GM12878 (cell line): ENCODE measurements around the gene HNRNPU. TPM values are rescaled to one million over a fixed set of nuclear protein-coding genes. Genes with fewer than 3 reads are reported as not detected.

Experiments
- ATAC-seq: fragments of 200-7000 bp; cut with Tn5 transposase; 3 replicates; pipeline ENCODE4 v1.9.1; 2020; ENCODE audit warnings: mild to moderate bottlenecking, moderate library complexity
- BruUV-seq: library from RNA; stranded (reverse); fragments of 400-500 nt; replicated peaks from 2 replicates; lab custom pipeline; 2021; lab: Mats Ljungman, UMichigan
- CTCF ChIA-PET: fragments of 300-600 bp; sonication (Branson Sonifier 250); formaldehyde crosslinking; extraction: SDS; loops from one replicate; lab custom pipeline; 2021; ENCODE audit warnings: inconsistent platforms; lab: Yijun Ruan, JAX
- POLR2A ChIA-PET: fragments of 350-600 bp; formaldehyde crosslinking; extraction: SDS; loops from one replicate; lab custom pipeline; 2021; ENCODE audit warnings: inconsistent platforms; lab: Charles Lee
- RAD21 ChIA-PET: fragments of 300-600 bp; sonication (Branson Sonifier 250); formaldehyde crosslinking; loops from one replicate; lab custom pipeline; 2023; ENCODE audit warnings: antibody characterized with exemption; ENCODE audit not compliant: unreplicated experiment; lab: Charles Lee
- SMC1A ChIA-PET: fragments of 300-600 bp; sonication (Branson Sonifier 250); formaldehyde crosslinking; loops from one replicate; lab custom pipeline; 2023; ENCODE audit not compliant: unreplicated experiment, uncharacterized antibody; lab: Charles Lee
- DNase-seq: peaks from one replicate; pipeline ENCODE4 v3.0.0-alpha.2; 2011; ENCODE audit warnings: low read depth, low spot score
- FAIRE-seq: peaks from 3 replicates; lab custom pipeline; 2011; peaks lifted over from hg19 to GRCh38; lab: Jason Lieb, UNC
- H2AFZ ChIP-seq: 2 replicates; pipeline ENCODE4 v1.6.0; 2011; ENCODE audit warnings: low read depth, low read length, control low read depth; ENCODE audit not compliant: control insufficient read depth
- H3K27ac ChIP-seq: 2 replicates; pipeline ENCODE4 v1.5.1; 2011; ENCODE audit warnings: control low read depth; ENCODE audit not compliant: control insufficient read depth, insufficient read depth
- H3K27me3 ChIP-seq, 2 experiments: replicated peaks in 1 of 2; 2 replicates each; pipeline versions ENCODE4 v1.6.0 to v1.6.1; 2011; ENCODE audit warnings: low read length in 1 of 2; ENCODE audit not compliant: control insufficient read depth in 2 of 2, insufficient read depth in 2 of 2
- H3K36me3 ChIP-seq, 2 experiments: 2 replicates each; pipeline ENCODE4 v1.5.1; 2011; ENCODE audit warnings: low read length in 1 of 2; ENCODE audit not compliant: control insufficient read depth in 2 of 2, insufficient read depth in 2 of 2
- H3K4me1 ChIP-seq: 2 replicates; pipeline ENCODE4 v1.6.1; 2011; ENCODE audit warnings: mild to moderate bottlenecking, low read length, moderate library complexity, mixed read lengths; ENCODE audit not compliant: control insufficient read depth, insufficient read depth
- H3K4me2 ChIP-seq: 2 replicates; pipeline ENCODE4 v1.6.0; 2011; ENCODE audit warnings: control low read depth; ENCODE audit not compliant: control insufficient read depth, insufficient read depth
- H3K4me3 ChIP-seq: fragments of 200-600 bp; sonication (generic); 2 replicates; pipeline ENCODE4 v1.5.1; 2016
- H3K79me2 ChIP-seq: 2 replicates; pipeline ENCODE4 v1.6.0; 2011; ENCODE audit warnings: low read length; ENCODE audit not compliant: control insufficient read depth, insufficient read depth
- H3K9ac ChIP-seq: 2 replicates; pipeline ENCODE4 v1.8.0; 2011; ENCODE audit warnings: low read length, control low read depth, mixed read lengths; ENCODE audit not compliant: control insufficient read depth, insufficient read depth
- H3K9me3 ChIP-seq: replicated peaks from 3 replicates; pipeline ENCODE4 v1.5.1; 2011; ENCODE audit warnings: mild to moderate bottlenecking, low read length; ENCODE audit not compliant: control insufficient read depth, insufficient read depth
- H4K20me1 ChIP-seq: 2 replicates; pipeline ENCODE4 v1.6.0; 2011; ENCODE audit not compliant: control insufficient read depth, insufficient read depth
- CHD4 ChIP-seq: fragments of 200-600 bp; sonication (generic); IDR thresholded peaks from 2 replicates; pipeline ENCODE4 v1.6.1; 2016; ENCODE audit warnings: mild to moderate bottlenecking
- E4F1 ChIP-seq: fragments of 450-650 bp; IDR thresholded peaks from 2 replicates; pipeline ENCODE4 v1.6.1; 2018; ENCODE audit warnings: borderline replicate concordance, mild to moderate bottlenecking; ENCODE audit not compliant: partially characterized antibody
- EP300 ChIP-seq, 2 experiments: fragments of 150-350 bp in 1 of 2; IDR thresholded peaks; 2 replicates each; pipeline ENCODE4 v1.6.1; 2011 to 2012; ENCODE audit warnings: low read depth in 2 of 2, low read length in 2 of 2, borderline replicate concordance in 1 of 2, improper control_type of control experiment in 1 of 2, inconsistent platforms in 1 of 2; ENCODE audit not compliant: control insufficient read depth in 1 of 2
- ESRRA ChIP-seq: IDR thresholded peaks from 2 replicates; pipeline ENCODE4 v1.6.1; 2012; ENCODE audit warnings: mild to moderate bottlenecking, low read length, improper control_type of control experiment
- ETV6 ChIP-seq, 2 experiments: fragments of 450-650 bp in 1 of 2; IDR thresholded peaks in 1 of 2; conservative IDR thresholded peaks in 1 of 2; 2 replicates each; pipeline ENCODE4 v1.6.1; 2014; ENCODE audit warnings: antibody characterized with exemption in 1 of 2, borderline replicate concordance in 1 of 2, low read depth in 1 of 2, mild to moderate bottlenecking in 1 of 2, moderate library complexity in 1 of 2
- HSF1 ChIP-seq: fragments of 150-350 bp; IDR thresholded peaks from 2 replicates; pipeline ENCODE4 v1.6.1; 2014; ENCODE audit warnings: mild to moderate bottlenecking, low read depth, low read length
- NR2C1 ChIP-seq: fragments of 450-650 bp; IDR thresholded peaks from 2 replicates; pipeline ENCODE4 v1.6.1; 2017; ENCODE audit warnings: antibody characterized with exemption, mild to moderate bottlenecking, moderate library complexity
- RCOR1 ChIP-seq: conservative IDR thresholded peaks from 2 replicates; pipeline ENCODE4 v1.6.1; 2012; ENCODE audit warnings: low read depth, low read length, improper control_type of control experiment
- SIN3A ChIP-seq: IDR thresholded peaks from 2 replicates; pipeline ENCODE4 v1.6.1; 2012; ENCODE audit warnings: low read depth, low read length, improper control_type of control experiment
- SMARCA5 ChIP-seq: fragments of 450-650 bp; IDR thresholded peaks from 2 replicates; pipeline ENCODE4 v1.6.1; 2017; ENCODE audit warnings: mild to moderate bottlenecking
- TAF1 ChIP-seq: IDR thresholded peaks from 2 replicates; pipeline ENCODE4 v1.6.1; 2011; ENCODE audit warnings: mild to moderate bottlenecking, low read depth, low read length, borderline replicate concordance
- TCF7 ChIP-seq: IDR thresholded peaks from 2 replicates; pipeline ENCODE4 v1.6.1; 2014; ENCODE audit warnings: antibody characterized with exemption, borderline replicate concordance
- USF1 ChIP-seq: IDR thresholded peaks from 2 replicates; pipeline ENCODE4 v1.6.1; 2011; ENCODE audit warnings: borderline replicate concordance, low read depth, mild to moderate bottlenecking, moderate library complexity, mixed read lengths, low read length; ENCODE audit not compliant: insufficient read depth; ENCODE audit errors: extremely low read length
- YBX1 ChIP-seq: fragments of 450-650 bp; IDR thresholded peaks from 2 replicates; pipeline ENCODE4 v1.6.1; 2016; ENCODE audit warnings: antibody characterized with exemption
- ZNF384 ChIP-seq: IDR thresholded peaks from 2 replicates; pipeline ENCODE4 v1.6.1; 2012; ENCODE audit warnings: low read depth, mild to moderate bottlenecking, low read length, improper control_type of control experiment, borderline replicate concordance
- WGBS: methylation state at CpG from one replicate; pipeline ENCODE4 v1.1.6; 2016; ENCODE audit warnings: low lambda C conversion rate; ENCODE audit not compliant: insufficient replicate concordance, insufficient coverage; ENCODE audit errors: missing lambda C conversion rate; 5-methylcytosine and 5-hydroxymethylcytosine counted together
- in situ Hi-C: fragments of 300-500 bp; cut with MboI; formaldehyde crosslinking; loops from 9 replicates; pipeline ENCODE4 v1.14.3; 2018; ENCODE audit warnings: mixed read lengths
- intact Hi-C: fragments of 100-400 bp; cut with micrococcal nuclease; formaldehyde crosslinking; loops from one replicate; pipeline ENCODE4 v1.14.2; 2022; ENCODE audit not compliant: unreplicated experiment
- polyA plus RNA-seq, 11 experiments: library from polyadenylated mRNA; depleted of rRNA in 4 of 11; unstranded in 6 of 11; stranded (reverse) in 5 of 11; fragments of >200 nt; fragmentation: Nextera tagmentation in 4 of 11; fragmentation: Illumina TruSeq in 1 of 11; extraction: Ambion mirVana in 4 of 11; extraction: Trizol in 1 of 11; gene quantifications; 1 replicate in 1 of 11; 2 replicates in 10 of 11; pipeline versions ENCODE4 v1.2.1 to v1.2.3, GENCODE V29; 2011 to 2016; ENCODE audit warnings: inconsistent platforms in 2 of 11, missing spikeins in 2 of 11, low read depth in 1 of 11
- total RNA-seq, 4 experiments: library from RNA; depleted of rRNA in 3 of 4; stranded (reverse); fragments of >200 nt in 3 of 4; fragmentation: Illumina TruSeq in 1 of 4; extraction: Trizol in 1 of 4; gene quantifications; 2 replicates each; pipeline versions ENCODE4 v1.2.1 to v1.2.3, GENCODE V29; 2013 to 2021

Gene HNRNPU
- total and polyA plus RNA-seq, 10 of the 15 experiments (the other 5 are each of a cell fraction or from before 2014, with no cell fraction given) = 163 to 569 (median 420) TPM

- no peak for TF ChIP-seq USF1
These were observed 10.7 kb upstream of the HNRNPU start (continued) for GRCh38 chr1:244874974-244875579.

GRCh38 chr1:244869950-244870349, 5.6 kb upstream of the HNRNPU start:
- H3K27ac ChIP-seq = no peak overlapping the region
- WGBS = 71% methylated on average over 4 of the region's 4 CpGs
- in situ Hi-C loops = no loop called here
- TF ChIP-seq NR2C1 (no peak), ETV6 (conservative IDR thresholded peaks at IDR 0.05 in 1 of 2, IDR thresholded peaks at IDR 0.05 in 1 of 2; ENCODE audit: borderline replicate concordance in 1 of 2, low read depth in 1 of 2) (no peak), EP300 (IDR thresholded peaks at IDR 0.05; ENCODE audit: borderline replicate concordance in 1 of 2, control insufficient read depth in 1 of 2, low read depth in 2 of 2, low read length in 2 of 2) (no peak), HSF1 (no peak), SMARCA5 (no peak), E4F1 (no peak), SIN3A (no peak), ZNF384 (no peak), RCOR1 (no peak), ESRRA (no peak), YBX1 (no peak), TAF1 (no peak), TCF7 (no peak), CHD4 (no peak)
- TF ChIP-seq, all 136 proteins: peak for 0
- intact Hi-C loops = no loop called here
- FAIRE-seq (no peak), DNase-seq (no peak), ATAC-seq (no peak)
- Histone ChIP-seq H3K27me3 (no peaks in the 10 kb centered on the region), H3K9ac (no peak overlapping the region), H4K20me1 (no peaks in the 10 kb centered on the region), H3K36me3 (no peaks in the 10 kb centered on the region), H3K4me1 (no peaks in the 10 kb centered on the region), H3K79me2 (peaks cover 3% of the 10 kb centered on the region; the same call in 1 of the 2 replicates), H3K4me2 (no peak overlapping the region), H3K4me3 (no peak overlapping the region), H3K9me3 (no peaks in the 10 kb centered on the region), H2AFZ (no peak overlapping the region)
- RAD21 ChIA-PET = no interaction called here
- CTCF ChIA-PET = interaction anchor here (0.6 to 1.8 kb wide), 2 partner anchors 69 to 124 kb away, joined by 3 to 6 read pairs; no protein-coding TSS in a partner anchor
- no TSS peak for BruUV-seq
- POLR2A ChIA-PET = interaction anchor here (0.6 kb wide), 1 partner anchor 116 kb away, joined by 4 read pairs; no protein-coding TSS in a partner anchor
- SMC1A ChIA-PET = interaction anchor here (0.7 to 1.2 kb wide), 2 partner anchors 25 to 173 kb away, joined by 3 to 6 read pairs; no protein-coding TSS in a partner anchor
